IPS-NIHi11 (cell line): ENCODE results near the gene PNMA6E.

Source experiments
- DNase-seq: peaks from one replicate; pipeline ENCODE4 v3.0.0; 2012; ENCODE audit warnings: mixed read lengths, low spot score

PNMA6E gene

GRCh38 chrX:153435845-153436244 is 34.7 kb upstream of the PNMA6E start:
- no peak for DNase-seq

- no peak for DNase-seq
These were observed 33.7 kb upstream of the PNMA6E start for GRCh38 chrX:153434801-153435200.

- DNase-seq = no peak
These were observed 32.7 kb upstream of the PNMA6E start for GRCh38 chrX:153433781-153434285.

- no peak for DNase-seq
These were observed 32.1 kb upstream of the PNMA6E start for GRCh38 chrX:153433161-153433680.

GRCh38 chrX:153430796-153431195 is 29.6 kb upstream of the PNMA6E start:
- DNase-seq = no peak

- no peak for DNase-seq
These were observed 25.1 kb upstream of the PNMA6E start for GRCh38 chrX:153426204-153426603.

- DNase-seq = no peak
These were observed 22.5 kb upstream of the PNMA6E start for GRCh38 chrX:153423652-153424051.

GRCh38 chrX:153421856-153422255 is 20.7 kb upstream of the PNMA6E start:
- DNase-seq = no peak

- no peak for DNase-seq
These were observed 19.9 kb upstream of the PNMA6E start for GRCh38 chrX:153420851-153421599.

- DNase-seq = no peak
These were observed 16.5 kb upstream of the PNMA6E start for GRCh38 chrX:153417637-153418036.

GRCh38 chrX:153416781-153417450 is 15.8 kb upstream of the PNMA6E start:
- DNase-seq = no peak

GRCh38 chrX:153414856-153415510 is 13.8 kb upstream of the PNMA6E start:
- DNase-seq = no peak

- no peak for DNase-seq
These were observed 12.6 kb upstream of the PNMA6E start for GRCh38 chrX:153413731-153414130.

- DNase-seq = no peak
These were observed 11.9 kb upstream of the PNMA6E start for GRCh38 chrX:153412746-153413720.

- DNase-seq = no peak
These were observed 10.9 kb upstream of the PNMA6E start for GRCh38 chrX:153411988-153412574.

GRCh38 chrX:153411255-153411987 is 10.3 kb upstream of the PNMA6E start, which contains the start of gene ZFP92:
ZFP92 (plus strand) TSS chrX:153411472; CDS start chrX:153418323, 6,851 bp downstream.
- no peak for DNase-seq

GRCh38 chrX:153410888-153411254 is 9.7 kb upstream of the PNMA6E start:
- DNase-seq = no peak

- no peak for DNase-seq
These were observed 9.2 kb upstream of the PNMA6E start for GRCh38 chrX:153410373-153410772.

GRCh38 chrX:153409414-153410101 is 8.4 kb upstream of the PNMA6E start:
- DNase-seq = no peak

GRCh38 chrX:153408871-153409351 is 7.8 kb upstream of the PNMA6E start:
- DNase-seq = no peak
